ENCODE results near the gene C7orf33. TPM values are rescaled to one million over a fixed set of nuclear protein-coding genes. Genes with fewer than 3 reads are reported as not detected.

Gene C7orf33
- total and polyA plus RNA-seq, 9 of the 15 experiments (the other 6 are each of a cell fraction or from before 2014, with no cell fraction given): 0.04 TPM; not detected in 8

DNA sequence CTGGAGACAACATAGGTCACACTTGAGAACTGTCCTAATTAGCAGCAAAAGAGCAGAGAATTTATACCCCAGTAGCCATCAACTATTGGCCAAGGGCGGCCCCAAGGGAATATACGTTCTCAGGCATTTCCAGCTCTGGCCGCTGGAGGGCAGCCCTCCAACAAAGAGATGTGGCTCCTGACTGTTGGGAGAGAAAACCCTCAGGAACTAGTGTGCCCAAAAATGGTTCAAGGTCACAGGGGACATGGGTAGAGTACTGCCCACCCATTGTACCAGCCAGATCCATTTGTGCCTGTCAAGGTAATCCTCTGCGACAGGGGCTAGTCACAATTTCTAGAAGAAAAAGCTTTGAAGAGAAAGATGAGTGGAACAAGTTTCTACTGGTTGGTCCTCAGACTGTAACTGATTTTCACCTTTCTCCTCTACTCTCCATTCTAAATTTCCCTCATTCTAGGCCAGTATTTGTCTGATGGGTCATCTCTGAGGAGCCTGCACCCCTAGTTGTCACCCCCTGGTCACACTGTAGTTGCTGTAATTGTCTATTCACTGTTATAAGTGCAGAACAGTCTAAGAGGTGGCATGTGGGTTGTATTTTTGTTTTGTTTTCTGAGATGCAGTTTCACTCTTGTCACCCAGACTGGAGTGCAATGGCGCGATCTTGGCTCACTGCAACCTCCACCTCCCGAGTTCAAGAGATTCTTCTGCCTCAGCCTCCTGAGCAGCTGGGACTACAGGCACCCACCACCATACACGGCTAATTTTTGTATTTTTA is 14.7 kb upstream of the C7orf33 start (continued):
- TF ChIP-seq STAT5A (IDR thresholded peaks at IDR 0.05; ENCODE audit: borderline replicate concordance, low read length): no peak
- no peak for TF ChIP-seq SMAD3 (CRISPR knock-in tag; conservative IDR thresholded peaks at IDR 0.05)
- no peak for TF ChIP-seq TGIF2 (CRISPR knock-in tag; IDR thresholded peaks at IDR 0.05)
- TF ChIP-seq ZNF609 (CRISPR knock-in tag; IDR thresholded peaks at IDR 0.05; ENCODE audit: borderline replicate concordance): no peak
- no peak for TF ChIP-seq CBX3 (IDR thresholded peaks at IDR 0.05; ENCODE audit: borderline replicate concordance in 1 of 2, low read length in 2 of 2)
- TF ChIP-seq ZNF551 (CRISPR knock-in tag; IDR thresholded peaks at IDR 0.05): no peak
- TF ChIP-seq CCNT2 (IDR thresholded peaks at IDR 0.05; ENCODE audit: borderline replicate concordance, extremely low read depth, insufficient read length, low read depth, low read length): no peak
- TF ChIP-seq ADNP (tag; IDR thresholded peaks at IDR 0.05): no peak
- TF ChIP-seq, protein P1, sequence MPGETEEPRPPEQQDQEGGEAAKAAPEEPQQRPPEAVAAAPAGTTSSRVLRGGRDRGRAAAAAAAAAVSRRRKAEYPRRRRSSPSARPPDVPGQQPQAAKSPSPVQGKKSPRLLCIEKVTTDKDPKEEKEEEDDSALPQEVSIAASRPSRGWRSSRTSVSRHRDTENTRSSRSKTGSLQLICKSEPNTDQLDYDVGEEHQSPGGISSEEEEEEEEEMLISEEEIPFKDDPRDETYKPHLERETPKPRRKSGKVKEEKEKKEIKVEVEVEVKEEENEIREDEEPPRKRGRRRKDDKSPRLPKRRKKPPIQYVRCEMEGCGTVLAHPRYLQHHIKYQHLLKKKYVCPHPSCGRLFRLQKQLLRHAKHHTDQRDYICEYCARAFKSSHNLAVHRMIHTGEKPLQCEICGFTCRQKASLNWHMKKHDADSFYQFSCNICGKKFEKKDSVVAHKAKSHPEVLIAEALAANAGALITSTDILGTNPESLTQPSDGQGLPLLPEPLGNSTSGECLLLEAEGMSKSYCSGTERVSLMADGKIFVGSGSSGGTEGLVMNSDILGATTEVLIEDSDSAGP (CRISPR knock-in tag; IDR thresholded peaks at IDR 0.05): no peak
- TF ChIP-seq GABPB2 (CRISPR knock-in tag; conservative IDR thresholded peaks at IDR 0.05): no peak
- no peak for TF ChIP-seq MAFG (tag; conservative IDR thresholded peaks at IDR 0.05)
- TF ChIP-seq RBM39 (optimal IDR thresholded peaks at IDR 0.05; ENCODE audit: low read depth, low read length): no peak
- TF ChIP-seq ZNF445 (CRISPR knock-in tag; IDR thresholded peaks at IDR 0.05; ENCODE audit: low read depth): no peak
- no peak for TF ChIP-seq ATF1 (CRISPR knock-in tag; IDR thresholded peaks at IDR 0.05)
- no peak for TF ChIP-seq ATF1 (tag; IDR thresholded peaks at IDR 0.05)
- no peak for TF ChIP-seq DPF2 (IDR thresholded peaks at IDR 0.05)
- no peak for TF ChIP-seq ZNF830 (CRISPR knock-in tag; IDR thresholded peaks at IDR 0.05)
- no peak for TF ChIP-seq TBP (optimal IDR thresholded peaks at IDR 0.05; ENCODE audit: low read depth, low read length)
- TF ChIP-seq ZNF785 (CRISPR knock-in tag; IDR thresholded peaks at IDR 0.05): no peak
- TF ChIP-seq XRCC3 (IDR thresholded peaks at IDR 0.05): no peak
- TF ChIP-seq DNMT1 (IDR thresholded peaks at IDR 0.05): no peak
- TF ChIP-seq ELF1 (tag; IDR thresholded peaks at IDR 0.05): no peak
- TF ChIP-seq ZNF347 (CRISPR knock-in tag; IDR thresholded peaks at IDR 0.05; ENCODE audit: low read depth): no peak
- TF ChIP-seq SAFB2 (IDR thresholded peaks at IDR 0.05; ENCODE audit: borderline replicate concordance, low read depth, low read length, severe bottlenecking): no peak
